Measurements from ENCODE around the gene RANBP1.

The RANBP1 gene

DNA sequence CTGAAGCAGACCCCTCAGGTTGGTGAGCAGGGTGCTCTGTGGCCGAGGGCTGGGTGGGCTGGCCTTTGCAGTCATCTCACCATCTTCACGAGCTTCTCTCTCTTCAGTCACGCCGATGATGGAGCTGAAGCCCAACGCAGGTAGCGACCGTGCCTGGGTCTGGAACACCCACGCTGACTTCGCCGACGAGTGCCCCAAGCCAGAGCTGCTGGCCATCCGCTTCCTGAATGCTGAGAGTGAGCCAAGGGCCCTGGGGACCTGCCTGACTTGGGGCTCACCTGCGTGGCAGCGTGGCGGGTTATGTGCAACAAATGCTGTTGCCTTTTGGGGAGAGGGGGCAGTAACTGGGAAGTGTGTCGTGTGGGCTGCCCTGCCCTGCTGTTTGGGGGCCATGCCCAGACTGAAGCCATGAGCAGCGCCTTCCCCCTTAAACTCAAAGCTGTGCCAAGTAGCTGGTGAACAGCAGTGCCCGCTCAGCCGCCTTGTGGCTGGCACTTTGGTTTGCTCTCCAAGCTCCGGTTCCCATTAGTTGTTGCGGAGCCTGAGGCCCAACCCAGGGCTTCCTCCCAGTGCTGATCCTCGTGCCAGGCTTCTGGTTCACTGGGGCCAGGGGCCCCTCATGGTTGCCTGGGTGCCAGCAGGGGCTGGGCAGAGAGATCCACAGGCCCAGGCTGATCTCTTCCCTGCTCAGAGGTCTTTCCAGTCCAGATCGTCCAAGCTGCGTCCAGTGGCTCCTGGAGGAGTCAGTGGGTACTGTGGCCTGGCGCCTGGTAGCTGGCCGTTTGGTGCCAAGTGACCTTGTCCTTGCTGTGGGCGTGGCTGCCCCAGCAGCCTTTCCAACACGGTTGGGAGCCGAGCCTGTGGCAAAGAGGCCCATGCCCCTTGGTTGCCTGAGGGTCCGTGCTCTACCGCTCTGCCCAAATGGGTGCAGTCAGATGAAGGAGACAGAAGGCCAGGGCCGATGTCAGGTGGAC lies 9.6 kb downstream of the RANBP1 start:
- no peak for DNase-seq (ENCODE audit: low spot score)

DNA sequence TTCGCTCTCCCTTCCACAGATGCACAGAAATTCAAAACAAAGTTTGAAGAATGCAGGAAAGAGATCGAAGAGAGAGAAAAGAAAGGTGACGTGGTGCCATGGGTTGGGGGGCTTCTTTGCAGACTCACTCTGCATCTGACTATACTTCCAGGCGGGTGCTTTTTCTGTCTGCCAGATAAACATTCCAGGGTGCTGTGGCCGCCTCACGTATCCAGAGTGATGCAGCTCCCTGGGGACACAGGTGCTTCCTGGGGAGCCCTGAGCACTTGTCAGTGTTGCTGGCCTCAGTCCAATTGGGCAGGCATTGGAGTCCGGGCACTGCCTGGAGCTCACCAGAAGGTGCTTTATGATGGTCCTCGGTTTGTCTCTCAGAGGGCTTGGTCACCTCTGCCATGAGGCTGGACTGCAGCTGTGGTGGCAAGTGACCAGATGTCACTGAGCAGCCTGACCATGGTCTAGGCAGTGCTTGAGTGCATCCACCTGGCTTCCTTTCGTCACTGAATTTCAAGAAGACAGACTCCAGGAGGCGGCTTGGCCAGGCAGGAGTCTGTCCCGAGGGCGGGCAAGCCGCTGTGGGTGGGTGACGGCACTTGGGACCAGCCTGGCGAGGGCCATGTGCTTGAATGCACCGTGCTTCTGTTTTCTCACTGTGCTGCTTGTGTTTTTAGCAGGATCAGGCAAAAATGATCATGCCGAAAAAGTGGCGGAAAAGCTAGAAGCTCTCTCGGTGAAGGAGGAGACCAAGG lies 10.6 kb downstream of the RANBP1 start:
- no peak for DNase-seq (ENCODE audit: low spot score)

DNA sequence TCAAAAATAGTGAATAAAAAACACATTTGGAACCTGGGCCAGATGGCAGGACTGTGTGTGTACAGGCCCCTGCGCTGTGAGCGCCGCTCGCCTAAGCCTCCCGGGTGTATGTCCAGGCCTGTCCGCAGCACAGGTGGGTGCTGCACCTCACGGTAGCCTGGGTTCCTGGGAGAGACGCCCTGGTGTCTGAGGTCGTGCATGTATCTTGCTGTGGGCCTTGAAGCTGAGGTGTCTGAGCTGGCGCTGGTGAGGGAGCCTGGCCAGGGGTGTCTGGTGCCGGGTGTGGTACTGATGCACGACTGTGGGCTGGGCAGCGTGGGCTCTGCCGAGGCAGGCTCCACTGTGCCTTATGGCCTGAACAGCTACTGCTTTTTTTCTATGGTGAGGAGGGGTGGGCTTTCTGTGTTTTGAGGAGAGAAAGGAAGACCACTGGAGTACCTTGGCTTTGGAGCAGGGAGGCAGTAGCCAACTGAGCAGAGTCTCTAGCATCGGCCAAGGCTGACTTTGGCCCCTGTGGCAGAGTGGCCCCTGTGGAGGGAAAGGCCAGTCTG lies 11.5 kb downstream of the RANBP1 start:
- no peak for DNase-seq (ENCODE audit: low spot score)

DNA sequence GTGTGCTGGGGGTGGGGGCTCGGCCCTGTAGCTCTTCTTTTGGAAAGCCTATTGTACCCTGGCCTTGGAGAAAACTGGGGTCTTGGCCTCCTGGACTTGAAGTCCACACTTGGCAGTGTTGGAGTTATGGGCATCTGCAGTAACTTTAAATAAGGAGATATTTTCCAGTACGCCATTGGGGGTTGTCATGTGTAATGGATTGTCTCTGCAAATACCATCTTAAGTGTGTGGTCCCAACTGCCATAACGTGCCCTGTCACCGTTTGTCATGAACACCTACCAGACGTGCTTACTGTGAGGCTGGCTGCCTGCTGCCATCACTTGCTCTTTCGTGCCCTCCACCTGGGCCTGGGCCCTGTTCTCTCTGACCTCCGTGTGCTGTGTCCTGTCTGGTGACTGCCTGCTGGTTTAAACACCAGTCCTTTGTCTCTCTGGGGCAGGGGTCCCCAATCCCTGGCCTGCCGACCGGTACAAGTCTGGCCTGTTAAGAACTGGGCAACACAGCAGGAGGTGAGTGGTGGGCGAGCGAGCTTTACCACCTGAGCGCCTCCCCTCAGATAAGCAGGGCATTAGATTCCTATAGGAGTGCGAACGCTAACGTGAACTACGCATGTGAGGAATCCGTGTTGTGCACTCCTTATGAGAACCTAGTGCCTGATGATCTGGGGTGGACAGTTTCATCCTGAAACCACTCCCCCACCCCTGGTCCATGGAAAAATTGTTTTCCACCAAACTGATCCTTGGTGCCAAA lies 12.1 kb downstream of the RANBP1 start:
- DNase-seq (ENCODE audit: low spot score) = no peak

DNA sequence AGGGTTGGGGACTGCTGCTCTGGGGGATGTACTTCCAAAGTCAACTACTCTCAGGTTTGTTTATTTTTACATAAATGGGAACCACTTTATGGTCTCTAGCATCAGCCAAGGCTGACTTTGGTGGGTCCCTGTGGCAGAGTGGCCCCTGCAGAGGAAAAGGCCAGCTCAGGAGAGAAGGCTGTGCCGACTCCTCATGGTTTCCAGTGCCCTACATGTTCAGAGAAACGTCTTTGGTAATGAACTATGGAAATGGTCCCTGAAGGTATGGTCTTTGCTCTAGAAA lies 12.7 kb downstream of the RANBP1 start:
- no peak for DNase-seq (ENCODE audit: low spot score)

DNA sequence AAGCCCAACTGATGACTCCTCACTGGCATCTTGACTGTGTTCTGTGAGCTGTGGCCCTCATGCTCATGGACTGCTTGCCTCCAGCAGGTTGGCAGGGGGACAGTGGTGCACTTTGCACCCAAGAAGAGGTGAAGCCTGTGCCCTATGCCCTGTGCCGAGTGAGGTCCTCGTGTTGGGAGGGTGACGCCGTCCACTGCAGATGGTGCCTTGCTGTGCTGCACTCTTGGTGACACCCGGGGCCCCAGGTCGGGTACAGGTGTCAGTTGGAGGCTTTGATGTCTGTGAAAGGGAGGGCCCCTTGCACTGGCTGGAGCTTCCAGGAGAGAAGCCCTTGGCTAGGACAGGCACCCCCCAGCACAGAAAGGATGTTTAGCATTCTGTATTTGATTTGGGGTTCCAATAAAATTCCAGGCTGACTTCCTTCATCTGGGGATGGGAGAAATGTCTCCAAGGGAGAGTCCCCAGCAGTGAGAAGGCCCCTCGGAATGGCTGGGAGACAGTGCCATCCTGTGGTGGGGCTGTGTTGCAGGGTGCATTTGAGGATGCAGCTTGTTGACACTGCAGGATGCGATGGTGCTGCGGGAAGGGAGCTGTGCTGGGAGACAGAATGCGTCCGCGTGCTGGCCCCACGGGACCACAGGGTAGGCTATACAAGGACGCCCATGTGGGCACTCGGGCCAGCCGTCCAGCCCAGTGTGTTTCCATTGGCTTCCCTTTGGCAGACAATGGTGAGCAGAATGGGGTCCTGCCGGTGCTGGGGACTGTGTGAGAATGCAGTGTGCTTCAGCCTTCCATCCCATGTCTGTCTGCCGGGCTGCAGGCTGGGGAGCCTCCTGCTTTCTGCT lies 13.2 kb downstream of the RANBP1 start:
- DNase-seq (ENCODE audit: low spot score) = peak; percentile 58

DNA sequence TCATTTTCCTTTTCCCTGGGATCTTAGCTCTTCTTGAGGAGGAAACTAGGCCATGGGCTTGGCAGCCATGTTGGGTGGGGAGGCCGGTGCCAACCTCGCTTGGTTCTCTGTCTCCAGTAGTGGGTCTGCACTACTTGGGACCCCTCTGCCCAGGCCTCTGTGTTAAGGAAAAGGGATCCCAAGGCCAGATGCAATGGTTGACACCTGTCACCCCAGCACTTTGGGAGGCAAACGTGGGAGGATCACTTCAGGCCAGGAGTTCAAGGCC lies 13.8 kb downstream of the RANBP1 start:
- no peak for DNase-seq (ENCODE audit: low spot score)

DNA sequence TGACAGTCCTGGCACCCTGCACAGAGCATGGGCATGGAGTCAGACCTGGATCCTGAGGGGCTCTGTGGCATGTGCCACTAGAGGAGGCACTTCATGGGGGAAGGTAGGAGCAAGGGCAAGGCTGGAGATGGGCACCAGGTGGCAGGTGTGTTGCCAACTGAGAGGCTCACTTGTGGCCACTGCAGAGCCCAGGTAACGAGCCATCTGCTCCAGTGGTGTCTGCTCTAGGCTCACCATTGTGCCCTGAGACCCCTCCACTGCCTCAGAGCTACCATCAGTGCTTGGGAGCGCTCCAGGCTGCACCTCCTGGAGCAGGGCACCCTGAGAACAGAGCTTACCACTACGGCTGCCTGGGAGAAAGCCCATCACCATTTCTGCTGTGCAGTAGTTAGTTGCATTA lies 14.4 kb downstream of the RANBP1 start:
- DNase-seq (ENCODE audit: low spot score) = no peak

DNA sequence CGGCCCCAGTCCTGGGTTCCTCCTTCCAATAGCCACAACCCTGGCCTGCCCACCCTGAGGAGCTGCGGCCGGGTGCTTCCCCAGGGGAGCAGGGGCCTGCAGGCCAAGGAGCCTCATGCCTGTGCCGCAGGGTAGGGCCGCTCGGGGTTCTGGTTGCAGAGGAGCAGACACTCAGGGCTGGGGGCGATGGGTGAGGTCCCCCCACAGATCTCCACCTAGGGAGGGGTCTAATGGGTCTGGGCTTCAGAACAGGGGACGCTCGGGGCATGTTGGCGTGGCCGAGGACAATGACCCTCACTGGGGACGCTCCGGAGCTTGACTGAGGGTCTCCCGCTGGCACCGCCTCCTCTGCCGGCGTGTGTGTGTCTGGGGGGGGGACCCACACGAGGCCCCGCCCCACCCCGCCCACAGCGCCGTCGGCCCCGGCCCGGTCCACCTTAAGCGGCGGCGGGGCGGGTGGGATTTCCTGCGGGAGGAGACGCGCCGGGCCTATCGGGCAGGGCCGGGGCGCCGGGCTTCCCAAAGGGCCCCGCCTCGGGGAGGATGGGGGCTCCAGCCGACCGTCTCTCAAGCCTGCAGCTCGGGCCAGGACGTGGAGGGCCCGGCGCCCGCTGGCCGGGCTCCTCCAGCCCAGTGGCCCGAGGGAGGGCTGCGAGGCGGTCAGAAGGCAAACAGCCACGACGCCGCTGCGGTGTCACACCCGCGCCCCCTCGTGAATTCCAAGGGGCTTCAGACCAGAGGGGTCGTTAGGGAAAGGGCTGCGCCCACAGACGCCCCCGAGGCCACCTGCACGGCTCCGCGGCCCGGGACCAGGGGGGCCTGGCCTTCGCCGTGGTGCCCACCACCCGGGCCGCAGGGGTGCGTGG lies 15.1 kb downstream of the RANBP1 start:
- DNase-seq (ENCODE audit: low spot score) = peak; percentile 76

DNA sequence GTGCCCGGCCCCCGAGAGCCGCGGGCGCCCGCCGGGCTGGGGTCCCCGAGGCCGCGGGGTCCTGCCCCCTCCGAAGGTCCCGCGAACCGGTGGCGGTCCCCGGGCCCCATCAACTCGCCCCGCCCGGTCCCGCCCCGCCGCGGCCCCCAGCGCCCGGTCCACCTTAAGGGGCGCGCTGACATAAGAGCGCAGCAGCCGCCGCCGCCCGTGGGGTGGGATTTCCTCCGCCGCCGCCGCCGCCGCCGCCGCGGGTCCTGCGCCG lies 15.6 kb downstream of the RANBP1 start, which contains the start of gene ZDHHC8:
Gene ZDHHC8, plus strand, starts transcription at position 208 of the 262 bp plus-strand sequence. CDS start 144 bp downstream, outside the sequence.
- peak; percentile 27 for DNase-seq (ENCODE audit: low spot score)

DNA sequence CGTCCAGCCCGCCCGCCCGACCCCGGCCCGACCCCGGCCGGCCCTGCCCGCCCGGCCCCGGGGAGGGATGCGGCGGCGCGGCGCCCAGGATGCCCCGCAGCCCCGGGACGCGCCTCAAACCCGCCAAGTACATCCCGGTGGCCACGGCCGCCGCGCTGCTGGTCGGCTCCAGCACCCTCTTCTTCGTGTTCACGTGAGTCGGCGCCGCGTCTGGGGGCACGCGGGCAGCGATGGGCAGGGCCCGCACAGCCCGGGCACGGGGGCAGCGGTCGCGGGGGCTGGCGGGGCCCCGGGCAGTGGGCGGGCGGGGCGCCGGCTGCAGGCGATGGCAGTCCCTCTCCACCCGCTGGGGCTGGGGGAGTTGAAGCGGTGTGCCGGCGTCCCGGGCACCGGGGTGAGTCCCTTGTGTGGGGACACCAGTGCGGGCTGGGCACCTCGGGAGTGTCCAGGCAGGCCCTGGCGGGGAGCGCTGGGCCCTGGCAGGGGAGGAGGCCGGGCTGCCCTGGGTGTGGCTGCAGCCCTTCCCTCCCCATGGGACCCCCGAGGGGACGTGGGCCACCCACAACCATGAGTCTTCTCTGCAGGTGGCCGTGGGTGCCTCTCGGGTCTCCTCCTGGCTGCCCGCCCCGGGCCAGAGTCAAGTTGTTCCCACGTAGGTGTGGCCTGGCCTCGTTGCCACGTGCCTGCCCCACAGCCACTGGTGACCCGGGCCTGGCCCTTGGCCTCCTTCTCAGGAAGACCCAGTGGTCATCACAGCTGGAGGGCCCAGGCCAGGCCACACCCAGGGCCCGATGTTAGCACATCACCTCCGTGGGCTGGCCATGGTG lies 16.2 kb downstream of the RANBP1 start:
- no peak for DNase-seq (ENCODE audit: low spot score)

DNA sequence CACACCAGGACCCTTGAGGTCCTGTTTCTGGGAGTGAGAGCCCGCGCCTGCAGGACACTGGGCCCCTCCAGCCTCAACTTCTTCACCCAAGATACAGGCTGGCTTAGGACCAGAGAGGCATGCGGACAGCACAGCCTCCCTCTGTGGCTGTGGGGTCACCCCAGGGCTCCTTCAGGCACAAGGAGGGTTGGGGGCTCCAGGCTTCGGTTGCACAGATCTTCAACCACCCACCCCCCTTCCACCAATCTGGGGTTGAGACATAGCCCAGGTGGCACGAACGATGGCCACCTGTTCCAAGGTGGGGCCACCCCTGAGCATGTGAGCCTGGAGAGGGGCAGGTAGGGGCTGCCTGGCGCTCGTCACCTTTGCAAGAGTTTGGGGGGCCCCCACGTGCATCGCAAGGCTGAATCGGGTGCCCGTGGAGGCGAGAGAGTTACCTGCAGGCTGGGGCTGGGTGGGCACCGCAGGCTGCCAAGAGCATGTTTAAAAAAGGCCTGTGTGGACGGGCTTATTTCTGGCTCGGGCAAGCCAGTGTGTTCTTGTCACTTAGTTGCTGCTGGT lies 16.9 kb downstream of the RANBP1 start:
- no peak for DNase-seq (ENCODE audit: low spot score)

DNA sequence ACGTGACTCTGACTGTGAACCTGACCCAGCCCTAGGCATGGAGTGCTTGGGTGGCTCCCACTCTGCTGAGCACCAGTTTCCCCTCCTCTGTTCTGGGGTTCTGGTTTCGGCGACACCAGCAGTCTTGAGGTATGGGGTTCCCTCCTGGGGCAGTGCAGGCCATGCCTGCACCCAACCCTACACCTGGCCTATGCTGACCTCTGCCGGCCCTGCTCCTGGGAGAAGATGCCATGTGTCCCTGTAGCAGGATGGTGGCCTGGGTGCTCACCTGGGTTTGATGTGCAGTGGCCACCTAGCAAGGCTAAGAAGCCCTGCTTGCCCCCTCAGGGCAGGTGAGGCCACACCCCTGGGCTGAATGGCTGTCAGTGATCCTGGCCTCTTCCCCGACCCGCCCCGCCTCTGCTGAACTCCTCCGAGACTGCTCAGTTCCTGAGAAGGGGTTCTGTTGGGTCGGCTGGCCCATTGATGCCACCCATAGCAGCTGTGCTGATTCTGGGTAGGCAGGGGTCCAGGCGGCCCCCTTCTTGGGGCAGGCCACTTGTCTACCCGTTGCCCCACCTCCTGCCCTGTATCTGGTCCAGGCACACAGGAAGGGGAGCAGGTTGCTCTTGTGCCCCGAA lies 18.1 kb downstream of the RANBP1 start:
- no peak for DNase-seq (ENCODE audit: low spot score)

DNA sequence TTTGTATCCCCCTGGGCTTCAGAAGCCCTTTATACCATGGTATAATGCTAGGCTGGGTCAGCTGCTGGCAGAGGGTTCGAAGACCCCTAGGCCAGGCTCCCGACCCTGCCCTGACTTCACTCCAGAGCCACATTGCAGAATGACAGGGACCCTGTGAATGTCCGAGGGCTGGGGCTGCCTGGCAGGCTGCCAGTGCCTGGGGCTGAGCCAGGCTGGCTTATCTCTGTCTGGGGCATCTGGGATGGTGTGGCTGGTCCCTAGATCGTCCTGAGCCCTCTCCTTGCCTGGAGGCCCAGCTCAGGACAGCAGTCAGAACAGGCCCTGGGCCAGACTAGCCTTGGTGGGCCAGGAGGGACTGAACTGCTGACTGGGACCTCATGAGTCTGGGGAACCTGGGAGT lies 19.4 kb downstream of the RANBP1 start:
- no peak for DNase-seq (ENCODE audit: low spot score)

DNA sequence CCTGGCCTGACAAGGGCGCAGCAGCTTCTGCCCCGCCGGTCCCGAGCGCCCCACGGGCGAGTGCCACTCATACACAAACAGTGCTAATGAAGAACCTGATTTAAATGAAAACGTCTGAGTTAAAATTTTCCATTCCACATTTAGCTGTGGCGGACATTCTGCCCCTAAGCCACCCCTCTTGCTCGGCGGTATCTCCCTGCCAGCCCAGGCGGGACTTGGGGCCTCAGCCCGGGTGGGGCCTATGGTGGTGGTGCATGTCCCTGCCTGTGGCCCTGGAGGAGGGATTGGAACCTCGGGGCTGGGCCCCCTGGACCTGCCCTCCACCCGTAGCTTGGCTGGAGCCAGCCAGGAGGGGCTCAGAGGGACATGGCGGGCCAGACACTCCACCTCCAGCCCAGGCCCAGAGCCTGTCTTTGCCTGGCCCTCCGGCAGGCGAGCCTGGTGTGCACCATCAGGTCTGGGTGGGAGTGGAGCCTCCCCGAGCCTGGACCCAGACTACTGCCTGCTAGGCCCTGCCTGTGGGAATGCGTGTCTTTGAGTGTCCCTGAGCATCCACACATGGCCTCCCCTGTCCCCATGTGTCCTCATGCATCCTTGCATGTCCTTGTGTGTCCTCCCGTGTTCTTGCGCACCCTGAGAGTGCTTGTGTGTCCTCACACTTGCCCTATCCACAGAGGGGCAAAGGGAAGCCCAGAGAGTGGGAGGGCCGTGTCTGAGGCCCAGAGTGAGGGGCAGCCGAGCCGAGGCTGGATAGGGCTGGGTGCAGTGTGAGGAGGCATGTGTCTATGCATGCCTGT lies 20.1 kb downstream of the RANBP1 start:
- DNase-seq (ENCODE audit: low spot score) = no peak

DNA sequence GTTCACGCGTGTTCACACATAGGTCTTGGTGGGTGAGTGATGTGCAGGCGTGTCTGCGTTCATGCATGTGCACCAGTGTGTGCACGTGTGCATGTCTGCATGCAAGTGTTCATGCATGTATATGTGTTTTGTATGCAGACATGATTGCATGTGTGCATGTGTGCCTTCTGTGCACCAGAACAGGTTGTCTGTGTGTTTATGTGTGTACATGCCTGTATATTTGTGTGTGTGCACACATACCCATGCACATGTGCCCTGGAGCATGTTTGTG lies 20.6 kb downstream of the RANBP1 start:
- no peak for DNase-seq (ENCODE audit: low spot score)

DNA sequence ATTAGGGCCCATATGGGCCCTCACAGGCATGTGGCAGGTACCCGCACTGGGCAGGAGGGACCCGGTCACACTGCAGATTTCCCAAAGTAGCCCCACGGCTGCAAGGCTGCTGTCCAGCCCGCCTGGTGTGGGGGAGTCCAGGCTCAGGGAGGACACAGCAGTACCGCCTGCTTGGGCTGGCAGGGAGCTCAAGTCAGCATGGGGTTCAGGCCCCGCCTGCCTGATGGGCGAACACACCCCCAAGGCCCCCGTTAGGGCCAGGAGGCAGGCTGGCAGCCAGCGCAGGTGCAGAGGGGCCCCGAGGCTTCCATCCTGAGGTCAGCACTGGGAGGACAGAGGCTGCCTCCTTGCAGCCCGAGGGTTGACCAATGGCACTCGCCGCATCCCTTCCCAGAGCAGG lies 21.2 kb downstream of the RANBP1 start:
- no peak for DNase-seq (ENCODE audit: low spot score)

DNA sequence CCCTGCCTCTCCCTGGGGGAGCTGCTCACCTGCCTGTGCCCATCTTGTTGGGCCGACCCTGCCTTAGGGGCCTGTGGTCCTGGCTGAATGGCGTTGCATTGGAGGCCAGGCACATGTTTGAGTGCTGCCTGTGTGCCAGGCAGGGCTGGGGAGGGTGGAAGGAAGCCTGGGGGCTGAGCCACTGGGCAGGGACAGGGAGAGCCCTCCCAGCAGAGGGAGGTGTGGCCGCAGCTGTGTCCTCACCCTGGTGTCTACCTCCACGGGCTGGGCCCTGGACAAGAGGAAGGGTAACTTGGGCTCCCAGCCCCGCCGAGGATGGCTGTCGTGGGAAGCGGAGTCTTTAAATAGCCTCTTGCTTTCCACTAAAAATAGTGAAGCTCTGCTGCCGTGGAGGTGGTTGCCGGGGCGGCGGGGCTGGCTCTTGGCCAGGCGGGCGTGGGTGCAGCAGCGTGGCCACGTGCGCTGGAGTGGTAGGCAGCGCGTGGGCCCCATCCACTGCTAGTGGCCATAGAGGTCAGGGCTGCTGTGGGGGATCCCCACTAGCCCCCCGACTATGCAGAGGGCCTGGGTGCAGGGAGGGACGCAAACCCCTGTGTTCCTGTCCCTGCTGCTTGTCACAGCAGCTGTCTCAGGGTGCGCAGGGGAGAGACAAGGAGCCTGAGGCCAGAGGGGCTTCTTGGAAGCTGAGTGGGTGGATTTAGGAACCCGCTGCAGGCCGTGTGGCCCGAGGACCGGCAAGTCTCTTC lies 21.9 kb downstream of the RANBP1 start:
- no peak for DNase-seq (ENCODE audit: low spot score)

Data from CD4-positive, alpha-beta T cell treated with Interleukin-2 at 100 ng/mL for 4 hours (primary cell).